ELF-1 (cell line): ENCODE measurements around the gene CFAP52.
A peak's percentile ranks its signal among the peaks of the same experiment; 100 is the strongest.
"Not testable (repeated sequence)": the region's sequence is repeated elsewhere in the genome, so short reads cannot be mapped to it uniquely, and the experiment has no call there.

Source experiments
- DNase-seq: peaks from one replicate; pipeline ENCODE4 v3.0.0-alpha.2; 2016; ENCODE audit warnings: low read depth, low spot score

CFAP52 gene

GRCh38 chr17:9568957-9569588 is 7.4 kb upstream of the CFAP52 start:
- peak; percentile 42 for DNase-seq

- peak; percentile 58 for DNase-seq
Observed at GRCh38 chr17:9571201-9571600, 5.2 kb upstream of the CFAP52 start.

DNA sequence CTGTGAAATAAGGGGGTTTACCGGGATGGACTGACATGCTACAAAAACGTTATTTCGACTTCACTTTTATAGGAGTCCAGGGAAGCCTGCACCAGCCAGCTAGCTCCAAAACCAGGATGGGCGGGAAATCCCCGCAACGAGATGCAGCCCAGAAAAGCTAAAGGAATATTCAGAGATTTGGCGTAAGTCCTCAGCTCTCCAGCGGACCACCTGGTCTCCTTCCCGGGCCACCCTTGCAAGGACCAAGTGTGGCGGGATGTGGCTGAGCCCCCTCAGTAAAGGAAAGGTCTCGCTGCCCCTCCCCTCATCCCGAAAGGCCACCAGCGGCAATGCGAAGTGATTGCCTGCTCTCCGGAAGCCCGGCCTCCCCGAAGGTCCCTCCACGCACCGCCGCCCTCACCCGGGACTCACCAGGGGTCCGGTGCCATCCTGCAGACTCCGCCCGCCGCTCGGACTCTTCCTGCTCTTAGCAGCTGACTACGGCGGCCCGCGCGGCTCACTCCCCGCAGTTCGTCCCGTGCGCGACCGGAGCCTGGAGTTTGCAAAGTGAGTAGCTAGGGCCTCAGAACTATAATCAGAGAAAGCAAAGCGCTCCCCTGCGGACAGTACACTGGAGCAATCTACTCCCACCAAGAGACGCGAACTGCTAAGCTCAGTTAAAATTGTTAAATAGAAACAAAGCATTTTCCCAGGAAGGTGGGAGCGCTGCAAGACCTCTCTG is 901 bp upstream of the CFAP52 start, which contains the start of gene STX8:
STX8 (minus strand) TSS at position 440 of the 721 bp plus-strand sequence; CDS start at position 428, 12 bp downstream.
- DNase-seq: peak; percentile 95

DNA sequence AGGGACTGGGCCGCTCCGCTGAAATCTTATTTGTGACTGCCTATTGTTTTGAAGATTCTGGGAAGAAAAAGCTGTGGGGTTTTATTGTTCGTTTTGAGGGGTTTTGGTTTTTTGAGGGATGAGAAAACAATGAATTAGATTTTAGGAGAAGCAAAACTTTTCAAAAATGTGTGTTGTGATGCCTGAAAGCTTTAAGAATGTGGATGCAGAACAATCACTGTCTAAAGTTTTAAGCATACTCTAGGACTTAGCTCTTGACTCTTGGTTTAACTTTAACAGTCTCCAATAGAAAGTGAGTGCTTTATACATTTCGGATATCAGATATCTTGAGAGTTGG is 899 bp downstream of the CFAP52 start:
- DNase-seq: no peak

DNA sequence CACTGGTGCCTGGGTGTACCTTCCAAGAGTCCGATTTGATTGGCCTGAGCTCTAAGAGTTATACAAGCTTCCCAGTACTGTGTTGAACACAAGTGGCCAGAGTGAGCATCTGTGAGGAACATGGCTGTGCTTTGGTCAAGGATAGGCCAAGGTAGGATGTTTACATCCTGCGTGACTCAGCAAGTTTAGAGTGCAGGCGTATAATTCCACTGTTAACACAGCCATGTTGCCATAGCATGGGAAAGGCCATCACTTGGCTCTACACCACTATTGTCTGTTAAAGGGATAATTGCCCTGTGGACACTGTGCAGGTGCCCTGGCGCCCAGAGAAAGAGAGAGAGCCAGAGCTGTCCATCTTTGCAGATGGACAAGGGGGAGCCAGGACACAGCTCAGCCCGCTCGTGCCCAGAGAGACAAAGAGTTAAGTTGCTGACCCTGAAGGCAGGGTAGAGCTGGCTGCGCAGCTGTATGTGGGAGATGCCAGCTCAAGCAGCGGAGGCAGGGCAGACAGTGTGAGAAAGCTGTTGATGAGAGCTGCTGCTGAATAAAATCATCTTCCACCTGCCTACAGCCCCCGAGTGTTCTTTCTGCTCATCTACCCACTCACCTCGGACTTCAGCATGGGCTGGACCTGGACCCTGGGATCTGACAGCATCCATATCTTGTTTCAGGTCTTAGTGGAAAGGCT is 11.7 kb downstream of the CFAP52 start:
- no peak for DNase-seq

- DNase-seq: no peak
Observed at GRCh38 chr17:9594065-9594464, 17.6 kb downstream of the CFAP52 start.

DNA sequence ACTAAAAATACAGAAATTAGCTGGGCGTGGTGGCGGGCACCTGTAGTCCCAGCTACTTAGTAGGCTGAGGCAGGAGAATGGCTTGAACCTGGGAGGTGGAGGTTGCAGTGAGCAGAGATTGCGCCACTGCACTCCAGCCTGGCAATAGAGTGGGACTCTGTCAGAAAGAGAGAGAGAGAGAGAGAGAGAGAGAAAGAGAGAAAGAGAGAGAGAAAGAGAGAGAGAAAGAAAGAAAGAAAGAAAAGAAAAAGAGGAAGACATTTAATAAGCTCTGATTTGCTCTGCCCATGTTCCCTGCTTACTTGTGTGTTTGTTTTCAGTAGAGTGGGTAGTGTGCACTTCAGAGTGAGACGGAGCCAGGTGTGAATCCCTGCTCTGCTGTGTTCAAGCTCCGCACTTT is 21.2 kb downstream of the CFAP52 start:
- DNase-seq: not testable (repeated sequence)

GRCh38 chr17:9598661-9599060 is 22.2 kb downstream of the CFAP52 start:
- DNase-seq: no peak

- not testable (repeated sequence) for DNase-seq
Observed at GRCh38 chr17:9604583-9604982, 28.1 kb downstream of the CFAP52 start.

GRCh38 chr17:9606453-9606852 is 30.0 kb downstream of the CFAP52 start:
- DNase-seq: no peak

- DNase-seq: not testable (repeated sequence)
Observed at GRCh38 chr17:9607058-9607457, 30.6 kb downstream of the CFAP52 start.

GRCh38 chr17:9611557-9611956 is 35.1 kb downstream of the CFAP52 start:
- no peak for DNase-seq

- no peak for DNase-seq
Observed at GRCh38 chr17:9612006-9612405, 35.6 kb downstream of the CFAP52 start.

DNA sequence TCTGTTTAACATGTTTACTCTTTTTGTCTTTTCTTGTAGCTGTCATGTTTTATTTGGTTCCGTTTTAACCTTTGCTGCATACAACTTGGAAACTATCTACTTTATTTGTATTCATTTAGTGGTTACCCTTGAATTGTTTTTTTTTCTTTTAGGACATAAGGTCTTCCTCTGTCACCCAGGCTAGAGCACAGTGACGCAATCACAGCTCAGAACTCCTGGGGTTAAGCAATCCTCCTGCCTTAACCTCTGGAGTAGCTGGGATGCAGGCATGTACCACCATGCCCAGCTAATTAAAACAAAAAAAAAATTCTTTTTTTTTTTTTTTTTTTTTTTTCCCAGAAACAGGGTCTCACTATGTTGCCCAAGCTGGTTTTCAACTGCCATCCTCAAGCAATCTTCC is 39.0 kb downstream of the CFAP52 start:
- no peak for DNase-seq

GRCh38 chr17:9622961-9623360 is 46.5 kb downstream of the CFAP52 start:
- DNase-seq: no peak

GRCh38 chr17:9628509-9628908 is 52.1 kb downstream of the CFAP52 start:
- DNase-seq: no peak

DNA sequence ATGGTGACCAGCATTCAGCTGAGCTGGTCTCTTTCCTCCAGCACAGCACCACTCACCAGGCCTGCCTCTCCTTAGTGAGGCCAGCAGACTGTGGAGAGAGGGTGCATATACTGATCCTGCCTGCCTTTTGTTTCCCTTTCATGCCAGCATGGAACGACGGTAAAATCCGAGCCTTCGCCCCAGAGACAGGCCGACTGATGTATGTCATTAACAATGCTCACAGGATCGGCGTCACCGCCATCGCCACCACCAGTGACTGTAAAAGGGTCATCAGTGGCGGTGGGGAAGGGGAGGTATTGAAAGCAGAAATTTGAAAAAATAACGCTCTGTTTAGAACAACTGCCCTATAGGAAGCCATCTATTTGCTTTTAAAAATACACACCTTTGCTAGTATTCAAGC is 56.3 kb downstream of the CFAP52 start:
- no peak for DNase-seq

DNA sequence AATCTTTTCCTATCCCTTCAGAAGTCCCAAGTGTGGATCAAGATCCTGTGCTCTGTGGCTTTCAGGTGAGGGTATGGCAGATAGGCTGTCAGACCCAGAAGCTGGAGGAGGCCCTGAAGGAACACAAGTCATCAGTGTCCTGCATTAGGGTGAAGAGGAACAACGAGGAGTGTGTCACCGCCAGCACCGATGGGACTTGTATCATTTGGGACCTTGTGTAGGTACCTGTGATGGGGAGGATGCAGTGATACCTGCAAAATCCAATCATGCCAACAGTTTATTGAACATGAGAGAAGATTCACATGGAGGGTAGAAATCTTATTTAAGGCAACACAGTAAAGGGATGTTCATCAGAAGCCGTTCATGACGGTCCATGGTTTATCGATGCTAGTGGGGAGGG is 58.9 kb downstream of the CFAP52 start:
- no peak for DNase-seq

- no peak for DNase-seq
Observed at GRCh38 chr17:9636501-9636900, 60.1 kb downstream of the CFAP52 start.

GRCh38 chr17:9640388-9640787 is 63.9 kb downstream of the CFAP52 start:
- not testable (repeated sequence) for DNase-seq

GRCh38 chr17:9643611-9644010 is 67.2 kb downstream of the CFAP52 start:
- DNase-seq: no peak

DNA sequence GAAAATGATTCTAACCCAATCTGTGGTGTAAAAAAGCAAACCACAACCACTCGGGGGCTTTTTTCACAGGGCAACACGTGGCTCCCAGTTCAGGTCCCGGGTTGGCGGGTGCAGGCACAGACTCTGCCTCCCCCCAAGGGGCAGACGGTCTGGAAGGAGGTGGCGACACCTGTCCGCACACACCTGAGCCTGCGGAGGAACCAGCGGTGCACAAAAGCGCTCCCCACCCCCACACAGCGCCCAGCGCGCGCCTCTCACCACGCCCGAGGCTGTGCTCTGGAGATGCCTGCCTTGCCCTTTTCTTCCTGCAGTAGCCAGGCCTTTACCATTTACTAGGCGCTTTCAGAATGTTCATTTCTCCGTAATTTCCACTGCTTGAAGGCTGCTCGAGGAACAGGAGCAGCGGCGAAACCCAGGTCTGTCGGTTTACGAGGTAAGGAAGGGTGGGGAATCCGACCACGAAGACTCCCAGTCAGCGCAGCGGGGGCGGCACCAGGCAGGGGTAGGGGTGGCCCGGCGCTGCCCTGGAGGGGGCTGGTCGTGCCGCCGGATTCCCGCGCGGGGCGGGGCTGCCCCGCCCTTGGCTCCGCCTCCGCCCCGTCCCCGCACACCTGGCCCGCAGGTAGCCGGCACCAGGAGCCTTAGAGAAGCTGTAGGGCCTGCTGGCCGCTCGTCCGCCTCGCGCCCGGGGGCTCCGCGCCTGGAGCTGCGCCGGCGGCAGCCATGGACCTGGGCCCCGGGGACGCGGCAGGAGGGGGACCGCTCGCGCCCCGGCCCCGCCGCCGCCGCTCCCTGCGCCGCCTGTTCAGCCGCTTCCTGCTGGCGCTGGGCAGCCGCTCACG is 68.7 kb downstream of the CFAP52 start, which contains the start of gene USP43:
USP43 (plus strand) TSS at position 608 of the 842 bp plus-strand sequence; CDS start at position 724, 116 bp downstream.
- DNase-seq: peak; percentile 88
